ENCODE measurements around the gene SLC38A11. TPM values are rescaled to one million over a fixed set of nuclear protein-coding genes. Genes with fewer than 3 reads are reported as not detected.

The SLC38A11 gene
- total and polyA plus RNA-seq, 2 of the 13 experiments (the other 11 are each of a cell fraction or from before 2014, with no cell fraction given) = 14.0 to 14.3 TPM

DNA sequence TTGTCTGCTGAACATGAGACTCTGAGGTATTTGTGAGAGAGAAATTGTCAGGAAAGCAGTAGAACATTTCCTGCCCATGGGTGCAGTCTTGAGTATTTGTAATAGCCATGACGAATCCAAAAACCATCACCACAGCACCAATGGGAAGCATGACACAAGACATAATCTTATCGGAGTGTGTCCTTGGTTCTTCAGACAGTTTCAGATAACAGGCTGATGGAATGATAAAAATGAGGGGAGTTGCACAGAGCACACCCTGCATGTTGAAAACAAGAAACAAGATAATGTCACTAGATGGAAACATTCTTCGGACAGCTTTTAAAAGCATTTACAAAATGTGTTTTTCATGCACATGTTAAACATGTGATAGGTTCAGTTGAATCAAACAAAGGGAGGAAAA, 56.9 kb downstream of the SLC38A11 start (continued):
- TF ChIP-seq ZSCAN31 (CRISPR knock-in tag; IDR thresholded peaks at IDR 0.05; ENCODE audit: low read depth) (no peak), ZNF136 (CRISPR knock-in tag; IDR thresholded peaks at IDR 0.05; ENCODE audit: low read depth) (no peak), WIZ (CRISPR knock-in tag; IDR thresholded peaks at IDR 0.05) (no peak), STAT6 (CRISPR knock-in tag; IDR thresholded peaks at IDR 0.05; ENCODE audit: borderline replicate concordance) (0 out of 2 replicates have a peak, but pooled peaks have one; percentile 27), ZNF639 (CRISPR knock-in tag; conservative IDR thresholded peaks at IDR 0.05) (no peak), THAP11 (CRISPR knock-in tag; IDR thresholded peaks at IDR 0.05) (peak; percentile 59; the same call in 1 of the 2 replicates), TFDP1 (CRISPR knock-in tag; IDR thresholded peaks at IDR 0.05; ENCODE audit: borderline replicate concordance) (no peak), ZNF33A (CRISPR knock-in tag; IDR thresholded peaks at IDR 0.05; ENCODE audit: borderline replicate concordance) (no peak), TEAD2 (CRISPR knock-in tag; IDR thresholded peaks at IDR 0.05) (no peak), SNAI1 (CRISPR knock-in tag; IDR thresholded peaks at IDR 0.05; ENCODE audit: borderline replicate concordance) (no peak), ZNF333 (CRISPR knock-in tag; IDR thresholded peaks at IDR 0.05; ENCODE audit: borderline replicate concordance) (no peak), ZNF207 (IDR thresholded peaks at IDR 0.05; ENCODE audit: borderline replicate concordance) (no peak), FOXC1 (CRISPR knock-in tag; IDR thresholded peaks at IDR 0.05; ENCODE audit: borderline replicate concordance) (no peak), ZNF230 (CRISPR knock-in tag; IDR thresholded peaks at IDR 0.05) (no peak), ASH2L (IDR thresholded peaks at IDR 0.05; ENCODE audit: insufficient read length, low read depth, low read length) (no peak), NONO (IDR thresholded peaks at IDR 0.05) (no peak), NONO (CRISPR knock-in tag; conservative IDR thresholded peaks at IDR 0.05) (no peak), KDM2A (CRISPR knock-in tag; IDR thresholded peaks at IDR 0.05; ENCODE audit: borderline replicate concordance, low read depth) (no peak)
- TF ChIP-seq, protein P1, sequence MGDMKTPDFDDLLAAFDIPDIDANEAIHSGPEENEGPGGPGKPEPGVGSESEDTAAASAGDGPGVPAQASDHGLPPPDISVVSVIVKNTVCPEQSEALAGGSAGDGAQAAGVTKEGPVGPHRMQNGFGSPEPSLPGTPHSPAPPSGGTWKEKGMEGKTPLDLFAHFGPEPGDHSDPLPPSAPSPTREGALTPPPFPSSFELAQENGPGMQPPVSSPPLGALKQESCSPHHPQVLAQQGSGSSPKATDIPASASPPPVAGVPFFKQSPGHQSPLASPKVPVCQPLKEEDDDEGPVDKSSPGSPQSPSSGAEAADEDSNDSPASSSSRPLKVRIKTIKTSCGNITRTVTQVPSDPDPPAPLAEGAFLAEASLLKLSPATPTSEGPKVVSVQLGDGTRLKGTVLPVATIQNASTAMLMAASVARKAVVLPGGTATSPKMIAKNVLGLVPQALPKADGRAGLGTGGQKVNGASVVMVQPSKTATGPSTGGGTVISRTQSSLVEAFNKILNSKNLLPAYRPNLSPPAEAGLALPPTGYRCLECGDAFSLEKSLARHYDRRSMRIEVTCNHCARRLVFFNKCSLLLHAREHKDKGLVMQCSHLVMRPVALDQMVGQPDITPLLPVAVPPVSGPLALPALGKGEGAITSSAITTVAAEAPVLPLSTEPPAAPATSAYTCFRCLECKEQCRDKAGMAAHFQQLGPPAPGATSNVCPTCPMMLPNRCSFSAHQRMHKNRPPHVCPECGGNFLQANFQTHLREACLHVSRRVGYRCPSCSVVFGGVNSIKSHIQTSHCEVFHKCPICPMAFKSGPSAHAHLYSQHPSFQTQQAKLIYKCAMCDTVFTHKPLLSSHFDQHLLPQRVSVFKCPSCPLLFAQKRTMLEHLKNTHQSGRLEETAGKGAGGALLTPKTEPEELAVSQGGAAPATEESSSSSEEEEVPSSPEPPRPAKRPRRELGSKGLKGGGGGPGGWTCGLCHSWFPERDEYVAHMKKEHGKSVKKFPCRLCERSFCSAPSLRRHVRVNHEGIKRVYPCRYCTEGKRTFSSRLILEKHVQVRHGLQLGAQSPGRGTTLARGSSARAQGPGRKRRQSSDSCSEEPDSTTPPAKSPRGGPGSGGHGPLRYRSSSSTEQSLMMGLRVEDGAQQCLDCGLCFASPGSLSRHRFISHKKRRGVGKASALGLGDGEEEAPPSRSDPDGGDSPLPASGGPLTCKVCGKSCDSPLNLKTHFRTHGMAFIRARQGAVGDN (CRISPR knock-in tag; IDR thresholded peaks at IDR 0.05) = no peak
- TF ChIP-seq, protein P2, sequence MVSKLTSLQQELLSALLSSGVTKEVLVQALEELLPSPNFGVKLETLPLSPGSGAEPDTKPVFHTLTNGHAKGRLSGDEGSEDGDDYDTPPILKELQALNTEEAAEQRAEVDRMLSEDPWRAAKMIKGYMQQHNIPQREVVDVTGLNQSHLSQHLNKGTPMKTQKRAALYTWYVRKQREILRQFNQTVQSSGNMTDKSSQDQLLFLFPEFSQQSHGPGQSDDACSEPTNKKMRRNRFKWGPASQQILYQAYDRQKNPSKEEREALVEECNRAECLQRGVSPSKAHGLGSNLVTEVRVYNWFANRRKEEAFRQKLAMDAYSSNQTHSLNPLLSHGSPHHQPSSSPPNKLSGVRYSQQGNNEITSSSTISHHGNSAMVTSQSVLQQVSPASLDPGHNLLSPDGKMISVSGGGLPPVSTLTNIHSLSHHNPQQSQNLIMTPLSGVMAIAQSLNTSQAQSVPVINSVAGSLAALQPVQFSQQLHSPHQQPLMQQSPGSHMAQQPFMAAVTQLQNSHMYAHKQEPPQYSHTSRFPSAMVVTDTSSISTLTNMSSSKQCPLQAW (CRISPR knock-in tag; IDR thresholded peaks at IDR 0.05) = no peak

Data from HepG2 (cell line).